Endothelial cell of umbilical vein (primary cell): ENCODE results near the gene ZP3. TPM values are rescaled to one million over a fixed set of nuclear protein-coding genes. Genes with fewer than 3 reads are reported as not detected.

Experiments
- BruUV-seq: library from RNA; stranded (reverse); fragments of 400-500 nt; replicated peaks from 2 replicates; lab custom pipeline; 2021; lab: Mats Ljungman, UMichigan
- CTCF ChIA-PET: fragments of 300-600, 350-600 bp; sonication (Branson Sonifier 250); formaldehyde crosslinking; loops from one replicate; lab custom pipeline; 2021; ENCODE audit warnings: antibody characterized with exemption, inconsistent platforms; lab: Charles Lee
- POLR2A ChIA-PET: fragments of 300-600, 350-600 bp; sonication (Branson Sonifier 250); formaldehyde crosslinking; loops from one replicate; lab custom pipeline; 2021; ENCODE audit warnings: antibody characterized with exemption, inconsistent platforms; lab: Charles Lee
- DNase-seq: peaks from one replicate; pipeline ENCODE4 v3.0.0-alpha.2; 2011; ENCODE audit warnings: low read depth, low spot score
- FAIRE-seq: peaks from 2 replicates; lab custom pipeline; 2011; peaks lifted over from hg19 to GRCh38; lab: Jason Lieb, UNC
- H2AFZ ChIP-seq: 2 replicates; pipeline ENCODE4 v1.6.0; 2012; ENCODE audit warnings: low read depth, low read length, control low read depth, inconsistent platforms
- H3K27ac ChIP-seq: 2 replicates; pipeline ENCODE4 v1.5.1; 2011; ENCODE audit warnings: low read depth, mild to moderate bottlenecking, control low read depth, low read length, moderate library complexity; ENCODE audit not compliant: insufficient read depth
- H3K27me3 ChIP-seq, 2 experiments: 2 replicates each; pipeline versions ENCODE4 v1.6.0 to v1.6.1; 2011; ENCODE audit warnings: low read length in 2 of 2, mixed read lengths in 1 of 2; ENCODE audit not compliant: control insufficient read depth in 2 of 2, insufficient read depth in 2 of 2
- H3K36me3 ChIP-seq, 2 experiments: 2 replicates in 1 of 2; 3 replicates in 1 of 2; pipeline ENCODE4 v1.5.1; 2011; ENCODE audit warnings: low read length in 2 of 2, mild to moderate bottlenecking in 1 of 2, moderate library complexity in 1 of 2; ENCODE audit not compliant: control insufficient read depth in 2 of 2, insufficient read depth in 2 of 2; ENCODE audit errors: extremely low read depth in 1 of 2
- H3K4me1 ChIP-seq: 3 replicates; pipeline ENCODE4 v1.5.1; 2011; ENCODE audit warnings: mild to moderate bottlenecking, low read length; ENCODE audit not compliant: control insufficient read depth, insufficient read depth; ENCODE audit errors: extremely low read depth
- H3K4me2 ChIP-seq: 2 replicates; pipeline ENCODE4 v1.6.1; 2011; ENCODE audit warnings: low read length, control low read depth, mixed read lengths; ENCODE audit not compliant: insufficient read depth
- H3K4me3 ChIP-seq, 3 experiments: fragments of 200-600 bp in 1 of 3; sonication (generic), shearing (Covaris generic) in 1 of 3; replicated peaks in 1 of 3; 2 replicates each; pipeline ENCODE4 v1.5.1; 2011 to 2016; ENCODE audit warnings: control low read depth in 3 of 3, low read length in 3 of 3, mild to moderate bottlenecking in 2 of 3, inconsistent platforms in 1 of 3, low read depth in 1 of 3, moderate library complexity in 1 of 3; ENCODE audit not compliant: insufficient read depth in 1 of 3
- H3K79me2 ChIP-seq: 2 replicates; pipeline ENCODE4 v1.6.0; 2012; ENCODE audit warnings: low read length, inconsistent platforms; ENCODE audit not compliant: control insufficient read depth, insufficient read depth
- H3K9ac ChIP-seq: replicated peaks from 2 replicates; pipeline ENCODE3; 2011; ENCODE audit warnings: low read length, control low read depth; ENCODE audit not compliant: insufficient read depth; ENCODE audit errors: extremely low read depth
- H3K9me1 ChIP-seq: replicated peaks from 3 replicates; pipeline ENCODE4 v1.6.0; 2011; ENCODE audit warnings: mild to moderate bottlenecking, low read length; ENCODE audit not compliant: control insufficient read depth, insufficient read depth; ENCODE audit errors: extremely low read depth
- H3K9me3 ChIP-seq: replicated peaks from 2 replicates; pipeline ENCODE4 v1.5.1; 2012; ENCODE audit warnings: low read length, inconsistent platforms; ENCODE audit not compliant: control insufficient read depth, insufficient read depth
- H4K20me1 ChIP-seq: replicated peaks from 2 replicates; pipeline ENCODE3; 2011; ENCODE audit warnings: mild to moderate bottlenecking, low read length; ENCODE audit not compliant: control insufficient read depth, insufficient read depth; ENCODE audit errors: extremely low read depth
- EZH2 ChIP-seq: IDR thresholded peaks from 2 replicates; pipeline ENCODE4 v1.6.1; 2012; ENCODE audit warnings: borderline replicate concordance, low read depth, mild to moderate bottlenecking, moderate library complexity, low read length, inconsistent platforms; ENCODE audit not compliant: severe bottlenecking
- FOS ChIP-seq: IDR thresholded peaks from 2 replicates; pipeline ENCODE4 v1.6.1; 2011; ENCODE audit warnings: mild to moderate bottlenecking, low read length, moderate library complexity, borderline replicate concordance; ENCODE audit not compliant: insufficient read depth
- GATA2 ChIP-seq: IDR thresholded peaks from 2 replicates; pipeline ENCODE4 v1.7.0; 2011; ENCODE audit warnings: low read depth, mild to moderate bottlenecking, moderate library complexity, mixed read lengths, low read length; ENCODE audit not compliant: insufficient read length, insufficient read depth
- JUN ChIP-seq: IDR thresholded peaks from 2 replicates; pipeline ENCODE4 v1.6.1; 2011; ENCODE audit warnings: borderline replicate concordance, low read depth; ENCODE audit not compliant: insufficient read length, insufficient read depth
- MAX ChIP-seq: IDR thresholded peaks from 2 replicates; pipeline ENCODE4 v1.6.1; 2011; ENCODE audit not compliant: insufficient read depth, insufficient read length
- MYC ChIP-seq: IDR thresholded peaks from one replicate; pipeline ENCODE4 v1.6.1; 2011; ENCODE audit warnings: mild to moderate bottlenecking, low read depth, low read length
- POLR2A ChIP-seq: IDR thresholded peaks from 2 replicates; pipeline ENCODE4 v1.6.1; 2012; ENCODE audit warnings: low read depth, mild to moderate bottlenecking, control low read depth, low read length
- POLR2AphosphoS5 ChIP-seq: IDR thresholded peaks from 2 replicates; pipeline ENCODE4 v1.6.1; 2012; ENCODE audit warnings: low read depth, mild to moderate bottlenecking, control low read depth, low read length, moderate library complexity; ENCODE audit not compliant: insufficient read depth
- dilution Hi-C: fragments of 300-500 bp; cut with MboI; formaldehyde crosslinking; loops from one replicate; pipeline ENCODE4 v1.15.0; 2019; ENCODE audit warnings: low sequenced_read_pairs; ENCODE audit not compliant: extremely low pct_ligation_motif_present
- intact Hi-C: fragments of 100-400 bp; cut with micrococcal nuclease; formaldehyde crosslinking; loops from one replicate; pipeline ENCODE4 v1.10.0; 2022
- polyA plus RNA-seq, 4 experiments: library from polyadenylated mRNA; depleted of rRNA in 3 of 4; stranded (reverse) in 3 of 4; unstranded in 1 of 4; fragments of >200 nt; gene quantifications; 2 replicates each; pipeline versions ENCODE4 v1.2.1 to v1.2.3, GENCODE V29; 2011 to 2012; ENCODE audit warnings: missing spikeins in 1 of 4
- total RNA-seq: library from RNA; stranded (reverse); gene quantifications from 2 replicates; pipeline ENCODE4 v1.2.3, GENCODE V29; 2021
- TF ChIP-seq, protein P1 (sequence below), 2 donors: IDR thresholded peaks; 1 replicate in 1 of 2; 2 replicates in 1 of 2; pipeline ENCODE4 v1.5.1; 2011; ENCODE audit warnings: low read length in 2 of 2, mild to moderate bottlenecking in 2 of 2, moderate library complexity in 2 of 2, control low read depth in 1 of 2, inconsistent platforms in 1 of 2, low read depth in 1 of 2; ENCODE audit not compliant: insufficient read depth in 1 of 2; ENCODE audit errors: extremely low read depth in 1 of 2

ZP3 gene
- total and polyA plus RNA-seq, 2 donors (not counting 3 experiments of a cell fraction or from before 2014, with no cell fraction given), result 3.0 to 4.0 TPM

GRCh38 chr7:76375251-76375650 is 49.5 kb upstream of the ZP3 start:
- H4K20me1 ChIP-seq, result no peaks in the 10 kb centered on the region
- no peak for FAIRE-seq
- intact Hi-C loops, result no loop called here

GRCh38 chr7:76377186-76377918 is 47.4 kb upstream of the ZP3 start:
- Histone ChIP-seq H3K27me3 (no peaks in the 10 kb centered on the region), H3K4me2 (no peak overlapping the region), H2AFZ (no peak overlapping the region), H3K79me2 (no peaks in the 10 kb centered on the region), H3K9me1 (no peaks in the 10 kb centered on the region), H3K9ac (no peak overlapping the region), H4K20me1 (no peaks in the 10 kb centered on the region), H3K4me1 (peaks cover 19% of the 10 kb centered on the region), H3K27ac (no peak overlapping the region), H3K9me3 (no peaks in the 10 kb centered on the region), H3K36me3 (no peaks in the 10 kb centered on the region), H3K4me3 (no peak overlapping the region)
- intact Hi-C loops (no loop called here), dilution Hi-C loops (no loop called here)
- TF ChIP-seq POLR2AphosphoS5 (no peak), JUN (no peak), MAX (no peak), POLR2A (no peak), EZH2 (no peak), MYC (no peak), GATA2 (no peak), FOS (no peak)
- TF ChIP-seq, protein P1, sequence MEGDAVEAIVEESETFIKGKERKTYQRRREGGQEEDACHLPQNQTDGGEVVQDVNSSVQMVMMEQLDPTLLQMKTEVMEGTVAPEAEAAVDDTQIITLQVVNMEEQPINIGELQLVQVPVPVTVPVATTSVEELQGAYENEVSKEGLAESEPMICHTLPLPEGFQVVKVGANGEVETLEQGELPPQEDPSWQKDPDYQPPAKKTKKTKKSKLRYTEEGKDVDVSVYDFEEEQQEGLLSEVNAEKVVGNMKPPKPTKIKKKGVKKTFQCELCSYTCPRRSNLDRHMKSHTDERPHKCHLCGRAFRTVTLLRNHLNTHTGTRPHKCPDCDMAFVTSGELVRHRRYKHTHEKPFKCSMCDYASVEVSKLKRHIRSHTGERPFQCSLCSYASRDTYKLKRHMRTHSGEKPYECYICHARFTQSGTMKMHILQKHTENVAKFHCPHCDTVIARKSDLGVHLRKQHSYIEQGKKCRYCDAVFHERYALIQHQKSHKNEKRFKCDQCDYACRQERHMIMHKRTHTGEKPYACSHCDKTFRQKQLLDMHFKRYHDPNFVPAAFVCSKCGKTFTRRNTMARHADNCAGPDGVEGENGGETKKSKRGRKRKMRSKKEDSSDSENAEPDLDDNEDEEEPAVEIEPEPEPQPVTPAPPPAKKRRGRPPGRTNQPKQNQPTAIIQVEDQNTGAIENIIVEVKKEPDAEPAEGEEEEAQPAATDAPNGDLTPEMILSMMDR (IDR thresholded peaks at IDR 0.05; ENCODE audit: extremely low read depth in 1 of 2, insufficient read depth in 1 of 2, low read depth in 1 of 2, low read length in 2 of 2), result no peak
- no TSS peak for BruUV-seq
- ChIA-PET POLR2A (no interaction called here), CTCF (interaction anchor here (1.1 kb wide), 1 partner anchor 10 kb away, joined by 4 read pairs; no protein-coding TSS in a partner anchor)
- DNase-seq (no peak), FAIRE-seq (no peak)

More at GRCh38 chr7:76375251-76375650, 49.5 kb upstream of the ZP3 start:
- dilution Hi-C loops, result no loop called here
- no TSS peak for BruUV-seq
- Histone ChIP-seq H3K9ac (no peak overlapping the region), H3K4me1 (peaks cover 15% of the 10 kb centered on the region), H3K27ac (no peak overlapping the region), H3K9me3 (no peaks in the 10 kb centered on the region), H3K27me3 (no peaks in the 10 kb centered on the region), H3K4me2 (no peak overlapping the region), H3K4me3 (no peak overlapping the region), H3K9me1 (no peaks in the 10 kb centered on the region), H3K36me3 (no peaks in the 10 kb centered on the region), H2AFZ (no peak overlapping the region), H3K79me2 (no peaks in the 10 kb centered on the region)
- DNase-seq, result no peak
- ChIA-PET CTCF (interaction anchor here (0.9 to 1.3 kb wide), 2 partner anchors 8 to 18 kb away, joined by 3 read pairs; no protein-coding TSS in a partner anchor), POLR2A (interaction anchor here (0.6 kb wide), 1 partner anchor 208 kb away, joined by 3 read pairs; no protein-coding TSS in a partner anchor)
- no peak for TF ChIP-seq GATA2
